ENCODE measurements around the gene ADARB2.

Gene ADARB2

DNA sequence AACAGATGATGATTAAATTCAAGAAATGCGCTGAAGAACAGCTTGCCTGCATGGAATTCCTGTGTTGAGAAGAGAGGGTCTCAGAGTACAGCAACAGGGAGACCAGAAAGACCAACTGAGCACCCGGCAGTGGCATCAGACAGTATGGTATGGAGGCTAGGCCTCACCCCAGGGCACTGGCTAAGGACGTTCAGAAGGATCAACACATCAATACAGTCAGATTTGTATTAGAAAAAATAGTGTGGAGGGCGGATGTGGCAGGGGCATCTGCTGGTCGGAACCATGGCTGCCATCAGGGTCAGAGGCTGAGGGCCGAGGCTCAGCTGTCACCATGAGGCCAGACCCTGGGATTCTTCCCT, 142.1 kb downstream of the ADARB2 start:
- TF ChIP-seq, protein P1, sequence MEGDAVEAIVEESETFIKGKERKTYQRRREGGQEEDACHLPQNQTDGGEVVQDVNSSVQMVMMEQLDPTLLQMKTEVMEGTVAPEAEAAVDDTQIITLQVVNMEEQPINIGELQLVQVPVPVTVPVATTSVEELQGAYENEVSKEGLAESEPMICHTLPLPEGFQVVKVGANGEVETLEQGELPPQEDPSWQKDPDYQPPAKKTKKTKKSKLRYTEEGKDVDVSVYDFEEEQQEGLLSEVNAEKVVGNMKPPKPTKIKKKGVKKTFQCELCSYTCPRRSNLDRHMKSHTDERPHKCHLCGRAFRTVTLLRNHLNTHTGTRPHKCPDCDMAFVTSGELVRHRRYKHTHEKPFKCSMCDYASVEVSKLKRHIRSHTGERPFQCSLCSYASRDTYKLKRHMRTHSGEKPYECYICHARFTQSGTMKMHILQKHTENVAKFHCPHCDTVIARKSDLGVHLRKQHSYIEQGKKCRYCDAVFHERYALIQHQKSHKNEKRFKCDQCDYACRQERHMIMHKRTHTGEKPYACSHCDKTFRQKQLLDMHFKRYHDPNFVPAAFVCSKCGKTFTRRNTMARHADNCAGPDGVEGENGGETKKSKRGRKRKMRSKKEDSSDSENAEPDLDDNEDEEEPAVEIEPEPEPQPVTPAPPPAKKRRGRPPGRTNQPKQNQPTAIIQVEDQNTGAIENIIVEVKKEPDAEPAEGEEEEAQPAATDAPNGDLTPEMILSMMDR (IDR thresholded peaks at IDR 0.05; ENCODE audit: low read depth, low read length), result no peak
- no peak for DNase-seq (ENCODE audit: extremely low read depth, low read depth)

DNA sequence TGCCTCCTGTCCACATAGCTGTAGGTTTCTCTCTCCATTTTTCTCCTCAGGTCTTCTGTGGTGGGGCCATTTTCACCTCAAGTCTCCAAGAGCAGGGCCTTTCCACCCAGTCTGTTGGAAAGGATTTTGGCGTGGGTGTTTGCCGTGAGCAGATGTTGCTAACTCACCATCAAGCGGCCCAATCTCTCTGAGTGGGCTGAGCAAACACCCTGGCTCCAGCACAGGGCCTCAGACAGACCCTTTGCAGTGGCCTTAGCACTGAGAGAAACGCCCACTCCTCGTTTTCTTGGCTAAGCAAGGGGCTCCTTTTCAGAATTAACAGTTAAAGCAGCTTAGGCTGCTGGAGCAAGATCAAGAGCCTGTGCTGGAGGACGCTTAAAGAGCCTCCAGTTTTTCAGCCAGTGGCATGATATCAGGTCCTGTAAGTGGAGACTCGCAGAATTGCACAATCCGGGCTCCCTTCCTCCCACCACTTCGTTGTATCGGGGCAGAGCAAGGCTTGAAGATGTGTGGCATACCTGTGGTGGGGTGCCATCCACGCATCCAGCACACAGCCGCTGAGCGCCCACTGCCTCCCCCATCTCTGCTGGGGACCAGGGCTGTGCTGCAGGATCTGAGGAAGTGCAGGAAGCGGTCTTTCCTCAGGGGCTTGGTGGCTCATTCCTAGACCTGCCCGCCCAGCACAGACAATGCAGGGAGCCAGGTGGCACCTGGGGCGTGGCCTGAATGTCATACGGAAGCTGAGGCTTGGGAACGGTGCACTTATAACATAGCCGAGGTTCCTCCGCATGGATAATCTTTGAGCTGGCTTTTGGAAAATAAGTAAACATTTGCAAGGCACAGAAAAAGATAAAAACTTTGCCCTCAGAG, 142.7 kb downstream of the ADARB2 start:
- TF ChIP-seq, protein P1 (IDR thresholded peaks at IDR 0.05; ENCODE audit: low read depth, low read length), result no peak
- DNase-seq (ENCODE audit: extremely low read depth, low read depth), result no peak

DNA sequence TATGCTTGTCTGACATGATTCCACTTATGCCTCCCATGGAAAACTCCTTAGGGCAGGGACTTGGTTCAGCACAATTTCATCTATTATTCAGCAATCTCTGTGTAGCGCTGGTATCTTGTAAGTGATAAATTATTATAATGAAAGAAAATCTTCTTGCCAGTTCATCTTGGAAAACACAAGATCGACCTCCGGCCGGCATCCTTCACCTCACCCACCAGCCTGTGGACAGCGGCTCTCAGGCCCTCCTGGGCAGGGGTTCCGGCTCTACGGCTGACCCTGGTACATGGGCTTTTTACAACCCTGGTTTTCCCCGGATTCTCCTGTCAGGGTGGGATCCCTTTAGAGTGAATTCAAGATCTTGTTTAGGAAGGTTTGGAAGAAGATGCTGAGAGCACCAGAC, 145.6 kb downstream of the ADARB2 start:
- no peak for DNase-seq (ENCODE audit: extremely low read depth, low read depth)
- TF ChIP-seq, protein P1 (IDR thresholded peaks at IDR 0.05; ENCODE audit: low read depth, low read length), result no peak

DNA sequence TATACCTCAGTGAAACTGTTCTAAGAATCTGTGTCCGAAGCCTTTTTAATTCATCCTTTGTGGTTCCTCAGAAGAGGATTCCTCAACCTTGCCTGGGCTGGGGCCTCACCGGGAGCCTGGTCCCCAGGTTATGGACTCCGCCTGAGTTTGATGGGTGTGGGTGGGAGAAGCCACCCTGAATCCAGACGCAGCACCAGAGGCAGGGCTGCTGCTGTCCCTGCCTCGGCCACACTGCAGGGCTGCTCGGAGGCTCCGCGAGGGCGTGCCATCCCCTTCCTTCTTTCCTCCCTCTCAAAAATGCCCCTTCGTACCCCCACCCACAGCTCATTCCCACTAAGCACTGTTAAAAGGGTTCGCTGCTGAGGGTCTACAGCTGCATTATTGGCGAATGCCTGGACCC, 146.3 kb downstream of the ADARB2 start:
- DNase-seq (ENCODE audit: extremely low read depth, low read depth), result no peak
- TF ChIP-seq, protein P1 (IDR thresholded peaks at IDR 0.05; ENCODE audit: low read depth, low read length), result no peak

DNA sequence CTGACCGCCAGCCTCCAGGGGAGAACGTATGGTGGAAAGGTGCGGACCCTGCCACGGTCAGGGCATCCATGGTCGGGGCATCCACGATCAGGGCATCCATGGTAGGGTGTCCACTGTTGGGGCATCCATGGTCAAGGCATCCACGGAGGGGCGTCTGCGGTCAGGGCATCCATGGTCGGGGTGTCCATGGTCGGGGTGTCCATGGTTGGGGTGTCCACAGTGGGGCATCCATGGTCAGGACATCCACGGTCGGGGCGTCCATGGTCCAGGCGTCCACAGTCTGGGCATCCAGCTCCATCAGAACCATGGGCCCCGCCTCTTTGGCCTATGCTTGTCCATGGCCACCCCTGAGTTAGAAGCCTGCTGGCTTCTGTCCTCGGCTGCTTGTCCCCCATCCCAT, 148.1 kb downstream of the ADARB2 start:
- no peak for DNase-seq (ENCODE audit: extremely low read depth, low read depth)
- TF ChIP-seq, protein P1 (IDR thresholded peaks at IDR 0.05; ENCODE audit: low read depth, low read length), result no peak

DNA sequence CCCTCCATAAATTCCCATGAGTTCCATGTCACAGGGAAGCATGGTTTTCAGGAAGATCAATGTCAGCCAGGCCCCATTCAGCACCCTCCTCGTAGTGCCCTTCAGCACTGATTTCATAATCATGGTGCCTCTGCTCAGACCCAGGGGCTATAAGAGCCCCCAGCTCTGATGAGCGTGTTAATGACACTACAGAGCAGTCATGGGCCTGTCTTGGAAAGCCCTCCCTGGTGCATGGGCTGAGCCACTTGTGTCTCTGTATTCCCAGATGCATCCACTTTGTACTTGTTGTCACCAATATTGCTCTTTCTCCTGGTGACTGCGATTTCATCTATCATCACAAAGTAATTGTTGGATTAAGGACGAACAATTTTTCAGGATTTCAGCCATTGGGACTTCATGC, 154.6 kb downstream of the ADARB2 start:
- DNase-seq (ENCODE audit: extremely low read depth, low read depth), result no peak

DNA sequence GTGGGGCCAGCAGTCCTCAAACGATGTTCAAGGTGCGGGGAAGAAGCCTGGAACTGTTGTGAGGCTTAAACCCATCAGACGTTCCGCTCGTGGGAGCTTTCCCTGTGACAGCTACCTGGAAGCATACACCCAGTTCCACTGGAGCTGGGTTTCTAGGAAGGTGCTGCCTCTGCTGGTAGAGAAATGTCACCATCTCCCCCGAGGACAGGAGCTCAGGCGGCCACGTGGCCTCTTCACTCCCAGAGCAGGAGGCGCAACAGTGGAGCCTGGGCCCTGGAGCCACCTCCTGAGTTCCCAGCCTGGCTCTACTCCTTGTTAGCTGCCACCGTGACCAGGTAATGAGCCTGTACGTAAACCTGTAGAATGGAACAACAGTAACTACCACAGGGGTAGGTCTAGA, 156.1 kb downstream of the ADARB2 start:
- TF ChIP-seq, protein P1 (IDR thresholded peaks at IDR 0.05; ENCODE audit: low read depth, low read length), result no peak
- no peak for DNase-seq (ENCODE audit: extremely low read depth, low read depth)

More for the DNA sequence above, 154.6 kb downstream of the ADARB2 start:
- TF ChIP-seq, protein P1 (IDR thresholded peaks at IDR 0.05; ENCODE audit: low read depth, low read length), result no peak
